Fibroblast of skin of right quadriceps (primary cell): Measurements from ENCODE around the gene LSM3.

Experiments
- DNase-seq: peaks from one replicate; pipeline ENCODE4 v3.0.0-alpha.2; 2013

LSM3 gene

DNA sequence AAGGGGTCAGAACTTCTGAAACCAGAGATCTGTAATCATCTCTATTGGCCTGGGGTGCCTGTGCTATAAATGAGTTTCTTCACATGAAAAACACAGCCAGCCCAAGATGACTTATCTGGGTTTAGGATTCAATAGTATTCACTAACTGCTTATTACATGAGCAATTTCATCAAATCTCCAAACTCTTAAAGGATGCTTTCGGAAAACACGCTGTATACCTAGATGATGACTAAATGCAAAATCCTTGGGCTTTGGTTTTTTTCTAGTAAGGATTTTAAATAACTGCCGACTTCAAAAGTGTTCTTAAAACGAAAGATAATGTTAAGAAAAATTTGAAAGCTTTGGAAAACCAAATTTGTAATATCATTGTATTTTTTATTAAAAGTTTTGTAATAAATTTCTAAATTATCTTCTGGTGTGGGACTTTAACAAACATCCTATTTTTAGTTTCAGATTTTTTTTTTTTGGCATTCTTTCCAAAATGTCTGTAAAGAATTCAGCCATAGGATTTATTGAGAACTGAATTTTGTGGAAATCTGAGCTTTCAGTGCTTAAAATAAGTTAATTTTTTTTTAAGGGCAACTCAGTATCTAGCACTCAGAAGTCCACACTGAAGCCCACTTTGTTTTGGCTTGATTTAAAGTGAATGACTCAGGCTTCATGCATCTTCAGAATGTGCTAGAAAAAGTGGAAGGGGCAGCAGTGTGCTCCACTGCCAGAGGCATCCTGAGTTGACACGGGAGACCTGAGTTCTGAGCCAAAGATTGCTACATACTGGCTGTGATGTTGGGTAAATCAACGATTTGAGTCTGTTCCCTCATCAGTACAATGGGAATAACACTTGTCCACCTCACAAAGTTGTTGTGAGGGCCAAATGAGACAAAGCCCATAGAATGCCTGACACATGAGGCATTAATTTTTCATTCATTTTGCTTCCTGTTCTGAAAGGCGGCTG lies 35.1 kb upstream of the LSM3 start:
- peak; percentile 97 for DNase-seq

DNA sequence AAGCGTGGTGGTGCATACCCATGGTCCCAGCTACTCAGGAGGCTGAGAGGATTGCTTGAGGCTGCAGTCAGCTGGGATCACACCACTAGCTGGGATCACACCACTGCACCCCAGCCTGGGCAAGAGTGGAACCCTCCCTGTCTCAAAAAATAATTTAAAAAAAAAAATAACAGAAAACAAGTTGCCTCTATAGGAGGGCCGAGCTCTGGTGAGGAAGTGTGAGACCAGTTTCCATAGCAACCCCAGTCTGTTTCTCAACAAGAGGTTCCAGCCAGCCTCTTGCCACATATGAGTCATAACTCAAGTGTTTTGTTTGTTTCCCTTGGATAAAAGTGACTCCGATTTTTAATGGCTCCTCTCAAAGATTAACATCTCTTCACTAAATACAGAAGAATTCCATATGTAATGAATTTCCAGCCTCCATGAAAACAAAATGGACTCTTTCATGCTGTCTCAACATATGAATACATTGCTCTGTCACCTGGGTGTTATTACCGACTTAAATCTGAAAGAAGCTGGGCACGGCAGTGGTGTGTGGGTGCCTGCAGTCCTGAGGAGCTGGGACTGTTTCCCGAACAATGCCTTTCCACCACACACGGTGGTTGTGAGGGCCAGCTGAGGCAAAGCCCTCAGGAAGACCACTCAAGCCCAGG lies 34.1 kb upstream of the LSM3 start:
- peak; percentile 99 for DNase-seq

DNA sequence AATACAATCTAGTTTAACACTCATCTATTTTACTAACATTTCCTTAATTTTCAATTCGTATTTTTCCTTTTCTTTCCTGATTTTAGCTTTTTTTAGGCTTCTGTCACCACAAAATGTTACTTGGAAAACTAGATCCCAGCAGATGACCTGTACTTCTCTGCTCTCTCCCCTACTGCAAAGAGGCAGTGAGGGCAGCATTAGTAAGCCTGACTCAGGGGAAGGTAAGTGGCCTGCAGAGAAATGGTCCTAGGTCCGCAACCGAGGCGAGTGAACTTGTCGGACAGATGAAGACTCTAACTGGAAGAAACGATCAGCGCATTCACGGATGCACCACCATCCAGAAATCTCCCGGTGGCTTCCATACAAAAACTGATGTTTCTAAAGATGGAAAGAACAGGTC lies 33.4 kb upstream of the LSM3 start:
- DNase-seq, result no peak

DNA sequence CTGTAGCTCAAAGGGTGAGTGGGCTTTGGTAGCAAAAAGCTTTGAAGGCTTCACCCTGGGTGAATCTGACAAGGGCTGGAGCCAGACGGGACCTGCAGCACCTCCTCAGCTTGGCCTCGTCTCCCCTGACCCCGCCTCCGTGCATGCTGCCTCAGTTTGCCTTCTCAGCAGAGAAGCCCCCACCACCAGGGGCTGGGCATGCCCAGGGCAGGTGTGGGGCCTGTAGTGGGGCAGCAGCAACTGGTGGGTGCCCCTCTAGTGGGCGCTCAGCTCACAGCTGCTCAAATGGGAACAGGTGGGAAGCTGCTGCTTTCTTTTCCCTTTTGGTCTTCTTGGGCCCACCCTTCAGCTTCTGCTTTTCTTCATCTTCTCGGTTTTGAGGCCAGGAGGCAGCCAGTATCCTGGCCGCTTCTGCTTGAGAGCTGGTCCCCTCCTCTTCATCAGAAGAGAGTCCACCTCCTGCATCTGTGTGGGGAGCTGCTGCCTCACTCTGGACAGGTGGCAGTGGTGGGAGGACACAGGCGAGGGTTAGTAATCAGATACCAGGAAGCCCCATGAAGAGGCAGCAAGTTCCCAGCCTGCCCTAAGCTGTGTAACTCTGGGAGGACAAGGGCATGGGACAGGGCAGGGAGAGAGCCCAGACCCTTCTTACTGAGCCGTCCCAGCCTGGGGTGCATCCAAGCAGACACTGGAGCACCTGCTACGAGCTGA lies 32.8 kb upstream of the LSM3 start:
- no peak for DNase-seq

DNA sequence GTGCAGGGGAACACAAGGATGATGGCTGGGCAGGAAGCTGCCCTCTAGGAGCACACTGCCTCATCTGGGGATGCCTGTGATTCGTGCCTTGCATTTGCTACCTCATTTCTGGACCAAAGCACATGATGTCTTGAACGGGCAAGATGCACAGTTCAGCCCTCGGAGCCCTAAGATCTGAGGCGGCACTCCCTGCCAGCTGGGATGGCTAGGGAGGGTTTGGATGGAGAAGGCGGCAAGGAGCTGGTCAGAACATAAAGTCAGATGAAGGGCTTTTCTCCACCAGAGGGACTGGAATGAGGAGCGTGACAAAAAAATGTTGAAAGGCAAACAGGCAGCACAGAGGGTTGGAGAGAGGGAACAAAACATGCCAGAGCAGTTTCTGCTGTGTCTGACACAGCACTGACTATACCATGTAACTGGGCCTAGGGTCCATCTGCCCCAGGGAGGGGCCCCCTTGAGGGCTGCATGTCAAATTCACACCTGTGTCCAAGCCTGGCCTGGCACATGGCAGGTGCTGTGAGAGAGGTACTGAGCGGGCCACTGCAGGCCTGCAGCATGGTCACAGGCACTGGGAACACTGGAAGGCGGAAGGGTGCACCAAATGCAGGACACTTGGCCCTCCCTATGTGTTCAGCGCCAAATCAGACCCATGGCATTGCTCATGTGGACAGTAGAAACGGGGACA lies 32.1 kb upstream of the LSM3 start:
- DNase-seq, result no peak

DNA sequence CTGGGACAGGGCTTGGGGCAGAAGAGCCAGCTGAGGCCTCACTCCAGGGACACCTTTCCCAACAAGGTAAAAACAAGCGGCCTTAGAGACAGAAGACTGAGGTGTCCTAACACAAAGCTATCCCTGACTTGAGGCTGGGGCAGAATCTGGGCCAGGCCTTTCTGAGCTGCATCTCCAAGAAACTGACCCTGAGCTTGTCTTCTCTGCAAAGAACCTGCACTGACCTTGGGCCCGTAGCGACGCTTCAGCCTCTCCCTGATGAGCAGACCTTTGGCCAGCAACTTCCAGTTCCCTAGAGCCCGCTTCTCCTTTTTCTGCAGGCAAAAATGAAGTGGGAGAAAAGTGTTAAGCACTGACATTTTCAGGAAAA lies 31.6 kb upstream of the LSM3 start:
- DNase-seq, result no peak

DNA sequence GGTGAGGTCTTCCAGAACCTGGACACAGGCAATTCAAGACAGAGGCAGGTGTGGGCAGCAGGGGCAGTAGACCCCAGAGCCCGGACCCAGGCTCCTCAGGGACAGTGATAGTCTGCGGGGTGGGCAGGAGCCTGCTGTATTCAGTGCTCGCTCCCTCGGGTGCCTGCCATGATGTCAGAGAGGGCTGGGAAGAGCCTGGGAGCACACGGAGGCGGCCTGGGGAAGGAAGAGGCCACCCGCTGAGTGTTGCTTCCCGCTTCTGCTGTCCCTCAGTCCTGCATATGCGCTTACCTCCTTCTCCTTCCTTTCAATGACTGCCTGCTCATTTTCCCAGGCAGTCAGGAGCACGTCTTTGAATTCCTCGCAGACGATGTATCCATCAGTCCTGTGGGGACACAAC lies 31.0 kb upstream of the LSM3 start:
- no peak for DNase-seq

DNA sequence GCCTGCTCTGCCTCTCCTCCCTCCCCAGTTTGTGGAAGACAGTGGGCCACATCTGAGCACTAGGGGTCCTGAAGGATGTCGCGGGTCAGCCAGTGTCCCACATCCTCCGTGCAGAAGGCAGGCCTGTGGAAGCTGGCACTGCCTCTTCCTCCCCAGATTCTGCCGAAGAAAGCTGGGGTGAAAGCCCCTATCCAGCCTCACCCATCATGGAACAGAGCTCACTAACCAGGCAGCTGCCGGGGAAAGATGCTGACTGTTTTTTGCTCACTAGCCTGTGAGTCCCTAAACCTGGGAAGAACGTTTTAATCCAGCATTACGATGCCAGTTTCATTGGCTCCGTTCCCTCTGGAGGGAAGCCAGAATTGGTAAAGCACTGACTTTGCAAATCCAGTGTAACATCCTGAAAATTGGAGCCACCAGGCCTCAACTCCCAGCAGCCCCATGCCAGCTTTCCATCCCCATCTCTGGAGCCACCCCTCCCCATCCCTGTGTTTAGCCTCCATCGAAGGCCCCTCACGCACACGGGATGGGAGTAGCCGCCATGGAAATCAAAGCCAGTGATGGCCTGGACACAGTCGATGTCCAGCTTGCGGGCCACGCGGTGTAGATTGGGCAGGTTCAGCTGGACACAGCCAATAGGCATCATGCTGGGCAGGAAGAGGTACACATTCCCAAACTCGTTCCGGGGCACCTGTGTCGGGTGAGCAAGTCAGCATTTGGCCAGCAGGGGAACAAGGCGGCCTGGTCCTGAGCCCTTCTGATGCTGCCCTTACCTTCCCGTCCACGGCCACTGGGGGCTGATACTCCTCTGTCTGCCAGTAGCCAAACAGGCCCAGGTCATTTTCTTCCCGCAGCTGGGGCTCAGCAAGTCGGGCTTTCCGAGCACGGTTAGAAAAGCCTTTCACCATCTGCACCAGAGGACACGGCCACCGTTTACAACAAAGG lies 30.3 kb upstream of the LSM3 start:
- DNase-seq, result no peak

DNA sequence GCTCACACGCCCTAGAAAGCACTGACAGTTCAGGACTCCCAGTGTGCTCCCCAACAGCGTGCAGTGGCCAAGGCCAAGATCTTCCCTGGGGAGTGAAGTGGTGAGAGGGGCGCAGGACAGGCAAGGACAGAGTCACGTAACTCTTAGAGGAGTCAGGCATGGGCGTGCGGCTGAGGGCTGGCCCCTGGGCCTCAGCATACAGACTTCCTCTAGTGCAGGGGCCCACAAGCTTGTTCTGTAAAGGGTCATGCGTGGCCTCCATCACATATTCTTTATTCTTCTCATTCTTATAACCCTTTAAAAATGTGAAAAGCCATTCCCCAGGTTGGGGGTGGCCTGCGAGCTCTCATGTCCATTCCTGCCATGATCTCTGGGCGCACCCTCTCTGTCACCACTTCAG lies 28.5 kb upstream of the LSM3 start:
- DNase-seq, result no peak

DNA sequence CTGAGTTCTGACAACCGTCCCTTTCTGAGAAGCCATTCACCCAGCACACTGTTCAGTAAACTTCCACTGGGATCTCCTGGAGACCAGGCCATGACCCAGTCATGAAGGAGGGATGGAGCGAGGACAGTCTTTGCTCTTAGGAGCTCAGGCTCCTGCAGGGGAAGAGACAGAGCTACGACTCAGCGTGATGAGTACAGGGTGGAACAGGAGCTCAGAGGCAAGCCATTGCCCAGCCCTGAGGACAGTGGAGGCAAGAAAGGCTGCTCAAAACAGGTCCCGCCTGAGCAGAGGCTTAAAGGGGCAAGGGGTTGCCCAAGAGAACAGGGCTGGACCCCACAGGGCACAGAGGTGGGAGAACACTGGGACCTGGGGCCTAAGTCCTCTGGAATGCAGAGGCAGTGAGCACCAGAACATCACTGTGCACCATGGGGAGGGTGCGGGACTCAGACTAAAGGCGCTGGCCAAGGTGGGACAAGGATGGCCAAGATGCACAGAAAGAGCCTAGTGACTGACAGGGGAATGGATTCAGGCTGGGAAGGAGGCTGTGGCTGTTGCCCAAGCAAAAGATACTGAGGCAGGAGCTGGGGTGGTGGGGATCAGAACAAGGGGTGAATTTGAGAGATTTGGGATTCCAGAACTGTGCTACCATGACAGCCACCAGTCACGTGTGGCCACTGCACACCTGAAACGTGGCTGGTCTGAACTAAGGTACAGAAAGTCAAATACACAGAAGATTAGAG lies 28.0 kb upstream of the LSM3 start:
- no peak for DNase-seq

DNA sequence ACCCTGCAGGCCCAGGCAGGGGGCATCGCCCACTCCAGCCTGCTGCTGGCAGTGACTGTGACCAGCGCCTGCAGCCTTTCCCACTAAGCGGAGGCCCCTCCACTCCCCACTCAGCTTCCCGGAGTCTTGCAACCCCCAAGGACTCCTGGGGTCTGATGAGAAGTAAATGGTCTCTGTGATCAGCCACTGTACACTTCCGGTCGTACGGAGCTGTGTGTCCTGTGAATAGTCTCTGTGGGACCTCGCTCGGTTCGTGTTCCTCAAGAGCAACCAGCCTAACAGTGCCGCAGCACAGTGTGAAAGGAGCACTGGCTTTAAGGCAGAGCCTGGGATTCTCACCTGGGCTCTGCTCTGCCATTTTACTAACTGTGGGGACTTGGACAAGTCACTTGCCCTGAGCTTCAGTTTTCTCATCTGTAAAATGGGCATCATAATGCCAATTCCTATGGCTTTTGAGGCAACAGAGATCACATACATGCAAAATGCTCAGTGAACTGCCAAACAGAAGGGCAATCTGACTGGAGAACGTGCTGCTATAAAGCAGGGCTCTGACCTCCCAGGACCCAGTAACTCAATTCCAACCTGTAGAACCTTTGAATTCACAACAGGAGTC lies 27.0 kb upstream of the LSM3 start:
- no peak for DNase-seq

DNA sequence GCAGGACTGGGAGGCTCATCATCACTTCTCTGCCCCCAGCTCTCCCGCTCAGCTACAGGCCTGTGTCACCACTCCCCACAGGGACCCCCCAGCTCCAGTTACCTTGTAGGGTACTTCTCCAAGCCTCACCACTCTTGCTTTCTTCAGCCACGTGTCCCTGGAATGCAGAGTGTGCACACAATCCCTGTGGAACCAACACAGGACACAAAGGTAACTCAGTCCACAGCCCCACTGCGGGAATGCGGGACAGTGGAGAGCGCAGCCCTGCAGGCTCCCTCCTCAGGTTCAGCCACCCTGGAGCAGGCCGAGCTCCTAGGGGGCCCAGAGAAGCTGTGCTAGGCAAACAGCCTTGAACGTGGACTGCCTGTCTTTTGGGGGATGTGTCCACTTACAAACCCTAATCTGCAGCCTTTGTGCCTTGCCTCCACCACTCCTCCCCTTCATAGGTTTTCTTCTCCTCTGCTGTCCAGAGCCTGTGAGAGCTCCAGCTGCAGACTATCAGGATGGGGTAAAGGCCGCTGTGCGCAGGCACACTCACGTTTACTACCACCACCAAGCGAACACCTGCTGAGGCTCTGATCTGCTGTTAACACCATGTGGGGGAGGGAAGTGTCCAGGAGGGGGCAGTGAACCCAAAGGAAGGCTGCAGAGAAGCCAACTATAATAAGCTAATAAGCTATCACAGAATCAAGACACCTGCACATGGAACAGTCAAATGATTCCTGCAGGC lies 26.2 kb upstream of the LSM3 start:
- no peak for DNase-seq

DNA sequence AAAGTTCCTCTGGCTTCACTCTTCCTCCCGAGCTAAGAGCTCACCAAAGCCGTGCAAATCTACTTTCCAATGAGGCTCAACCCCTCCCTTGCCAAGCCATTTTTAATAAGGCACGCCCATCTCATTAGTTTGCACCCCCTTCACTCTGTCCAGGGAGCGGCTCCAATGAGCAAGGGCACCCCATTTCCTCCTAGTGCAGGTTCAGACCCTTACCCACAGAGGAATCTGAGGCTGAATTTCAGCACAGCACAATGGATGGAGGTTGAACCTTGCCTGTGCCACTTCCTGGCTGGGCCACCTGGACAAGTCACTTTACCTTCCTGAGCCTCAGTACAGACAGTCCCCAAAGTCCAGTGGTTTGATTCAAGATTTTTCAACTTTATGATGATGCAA lies 25.7 kb upstream of the LSM3 start:
- no peak for DNase-seq

DNA sequence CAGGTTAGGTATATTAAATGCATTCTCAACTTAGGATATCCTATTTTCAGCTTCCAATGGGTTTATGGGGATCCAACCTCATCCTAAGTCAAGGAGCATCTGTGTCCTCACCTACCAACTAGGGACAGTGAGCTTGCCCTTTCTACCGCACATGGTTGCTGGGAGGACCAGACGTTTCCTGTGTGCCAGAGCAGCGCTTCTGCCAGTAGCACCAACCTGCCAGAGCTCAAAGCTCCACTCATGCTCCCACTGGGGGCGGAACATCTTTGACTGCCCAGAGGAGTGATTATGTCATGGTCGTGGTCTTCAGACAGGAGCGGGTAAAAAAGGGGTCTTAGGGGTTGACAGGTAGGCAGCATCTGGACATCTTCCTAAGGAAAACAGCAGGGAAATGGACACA lies 25.0 kb upstream of the LSM3 start:
- no peak for DNase-seq

DNA sequence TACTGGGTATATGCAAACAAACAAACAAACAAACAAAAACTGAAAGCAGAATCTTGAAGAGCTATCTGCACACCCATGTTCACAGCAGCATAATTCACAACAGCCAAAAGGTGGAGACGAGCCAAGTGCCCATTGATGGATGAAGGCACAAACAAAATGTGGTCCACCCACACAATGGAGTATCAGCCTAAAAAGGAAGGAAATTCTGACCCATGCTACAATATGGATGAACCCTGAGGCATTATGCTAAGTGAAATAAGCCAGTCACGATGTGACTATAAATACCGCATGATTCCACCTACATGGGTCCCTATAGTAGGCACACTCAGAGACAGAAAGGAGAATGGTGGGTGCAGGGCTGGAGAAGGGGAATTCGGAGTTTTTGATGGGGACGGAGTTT lies 24.3 kb upstream of the LSM3 start:
- DNase-seq, result no peak

DNA sequence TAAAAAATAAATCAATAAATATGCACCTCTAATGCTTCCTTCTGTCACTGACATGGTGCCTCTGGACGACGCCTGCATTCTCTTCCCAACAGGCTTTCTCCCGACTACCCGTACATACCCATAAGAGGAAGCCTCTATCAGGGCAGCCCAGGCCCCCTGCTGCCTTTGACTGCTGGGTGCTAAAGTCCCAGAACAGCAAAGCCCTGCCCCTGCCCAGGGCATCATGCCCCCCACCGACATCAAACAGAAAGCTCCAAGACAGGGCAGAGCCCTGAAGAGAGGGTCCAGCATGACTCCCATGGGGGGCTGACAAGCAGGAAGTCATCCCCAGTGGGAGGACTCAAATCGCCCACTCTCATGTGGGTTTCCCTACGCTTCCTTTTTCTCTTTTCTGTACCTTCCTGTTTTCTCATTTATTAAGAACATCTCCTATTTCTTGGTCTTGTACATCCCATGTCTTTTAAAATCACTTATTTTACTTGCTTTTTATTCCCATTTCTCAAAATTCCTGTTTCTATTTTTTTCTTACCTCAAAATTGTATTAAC lies 23.6 kb upstream of the LSM3 start:
- no peak for DNase-seq

DNA sequence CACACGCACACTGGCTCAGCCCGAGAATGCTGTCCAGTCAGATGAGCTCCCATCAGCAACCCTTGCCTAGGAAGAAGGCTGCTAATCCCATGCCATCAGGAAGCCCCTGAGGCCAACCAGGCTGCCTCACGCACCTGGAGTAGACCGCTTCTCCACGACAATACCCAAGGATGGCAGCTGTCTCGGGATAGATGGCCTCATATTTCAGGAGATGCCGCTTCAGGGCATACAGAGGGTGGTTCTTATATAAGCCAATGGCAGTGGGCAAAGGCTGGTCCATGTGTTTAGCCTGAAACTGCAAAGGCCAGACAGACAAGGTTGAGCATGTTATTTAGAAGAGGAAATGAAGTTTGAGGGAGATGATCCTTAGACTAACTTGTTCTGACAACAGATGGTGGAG lies 22.4 kb upstream of the LSM3 start:
- no peak for DNase-seq

DNA sequence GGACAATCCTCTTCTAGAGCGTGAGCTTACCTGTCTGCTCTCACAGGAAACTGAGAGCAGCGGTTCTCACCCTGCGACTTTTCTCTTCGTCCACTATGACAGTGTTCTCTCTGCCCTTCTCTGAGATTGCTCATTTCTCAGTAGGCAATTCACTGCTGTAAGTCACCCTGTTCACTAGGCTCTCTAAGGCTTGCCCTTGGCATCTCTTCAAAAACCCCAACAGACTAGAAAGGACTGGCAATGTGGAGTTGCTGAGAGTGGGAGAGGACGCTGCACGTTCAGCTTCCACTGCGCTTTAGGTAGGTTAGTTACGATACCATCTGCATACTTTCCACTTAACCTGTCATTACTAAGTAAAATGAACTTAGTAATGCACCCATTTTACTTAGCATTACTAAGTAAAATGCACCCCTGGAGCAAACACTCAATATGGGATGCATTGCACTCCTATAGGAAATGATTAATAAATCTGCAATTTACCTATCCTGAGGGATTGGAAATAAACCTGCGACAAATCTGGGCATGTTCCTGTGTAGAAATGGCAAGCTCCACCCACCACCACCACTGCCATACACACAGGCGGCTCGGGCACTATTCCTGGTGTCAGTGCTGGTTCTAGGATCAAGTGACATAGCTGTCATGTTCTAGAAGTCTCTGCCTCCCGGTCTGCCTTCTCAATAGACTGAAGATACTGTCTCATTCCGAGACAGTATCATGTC lies 21.6 kb upstream of the LSM3 start:
- no peak for DNase-seq

DNA sequence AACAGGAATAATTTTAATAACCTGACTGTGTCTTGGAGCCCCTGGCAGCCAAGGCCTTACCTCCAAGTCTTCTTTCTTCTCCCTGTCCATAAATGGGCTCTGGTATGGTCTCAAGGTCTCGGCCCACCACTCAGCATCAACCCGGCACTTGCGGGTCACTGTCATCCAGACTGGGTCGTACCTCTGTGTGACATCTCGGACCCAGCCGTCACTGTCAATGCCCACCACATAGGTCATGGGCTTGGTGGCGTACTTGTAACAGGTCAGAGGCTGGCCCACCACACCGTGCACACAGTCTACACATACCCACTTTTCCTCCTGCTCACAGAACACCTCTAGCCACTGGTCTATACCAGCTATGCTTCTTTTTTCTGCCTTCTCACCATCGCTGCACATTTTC lies 20.7 kb upstream of the LSM3 start:
- DNase-seq, result no peak
